GM21825 (cell line): ENCODE results near the gene ATG7.
"Not testable (repeated sequence)": the region's sequence is repeated elsewhere in the genome, so short reads cannot be mapped to it uniquely, and the experiment has no call there.

Source experiments
- ATAC-seq: cut with Tn5 transposase; IDR thresholded peaks from one replicate; pipeline ENCODE4 v1.9.1; 2021; ENCODE audit warnings: mild to moderate bottlenecking, moderate library complexity; ENCODE audit not compliant: unreplicated experiment

The ATG7 gene

GRCh38 chr3:11455956-11456355, 183.8 kb downstream of the ATG7 start:
- ATAC-seq = no peak

- no peak for ATAC-seq
Measured at GRCh38 chr3:11457135-11457534, 184.9 kb downstream of the ATG7 start.

- ATAC-seq = no peak
Measured at GRCh38 chr3:11459186-11459824, 187.1 kb downstream of the ATG7 start.

GRCh38 chr3:11461226-11461625, 189.0 kb downstream of the ATG7 start:
- no peak for ATAC-seq

GRCh38 chr3:11462673-11463072, 190.5 kb downstream of the ATG7 start:
- not testable (repeated sequence) for ATAC-seq

GRCh38 chr3:11463591-11463990, 191.4 kb downstream of the ATG7 start:
- no peak for ATAC-seq

GRCh38 chr3:11464356-11464755, 192.2 kb downstream of the ATG7 start:
- no peak for ATAC-seq

GRCh38 chr3:11465744-11466616, 193.8 kb downstream of the ATG7 start:
- no peak for ATAC-seq

GRCh38 chr3:11467875-11468274, 195.7 kb downstream of the ATG7 start:
- ATAC-seq = no peak

- no peak for ATAC-seq
Measured at GRCh38 chr3:11470031-11470853, 198.0 kb downstream of the ATG7 start.

GRCh38 chr3:11475324-11475723, 203.1 kb downstream of the ATG7 start:
- ATAC-seq = no peak

- ATAC-seq = no peak
Measured at GRCh38 chr3:11476735-11477144, 204.5 kb downstream of the ATG7 start.

- no peak for ATAC-seq
Measured at GRCh38 chr3:11477407-11477911, 205.3 kb downstream of the ATG7 start.

GRCh38 chr3:11478167-11478566, 206.0 kb downstream of the ATG7 start:
- ATAC-seq = no peak

GRCh38 chr3:11479221-11479620, 207.0 kb downstream of the ATG7 start:
- no peak for ATAC-seq

GRCh38 chr3:11480663-11481298, 208.6 kb downstream of the ATG7 start:
- no peak for ATAC-seq

- ATAC-seq = no peak
Measured at GRCh38 chr3:11481556-11481955, 209.4 kb downstream of the ATG7 start.

- no peak for ATAC-seq
Measured at GRCh38 chr3:11482021-11482420, 209.8 kb downstream of the ATG7 start.

- ATAC-seq = not testable (repeated sequence)
Measured at GRCh38 chr3:11488356-11488755, 216.2 kb downstream of the ATG7 start.

- no peak for ATAC-seq
Measured at GRCh38 chr3:11494131-11494916, 222.1 kb downstream of the ATG7 start.
